H1 (cell line): ENCODE data around the gene MGAT2. TPM values are rescaled to one million over a fixed set of nuclear protein-coding genes. Genes with fewer than 3 reads are reported as not detected.

ENCODE experiments used
- CTCF ChIA-PET: fragments of 300-600 bp; sonication (Branson Sonifier 250); formaldehyde crosslinking; loops from one replicate; lab custom pipeline; 2021; ENCODE audit not compliant: partially characterized antibody; lab: Charles Lee
- POLR2A ChIA-PET: fragments of 300-600 bp; sonication (Branson Sonifier 250); formaldehyde crosslinking; loops from one replicate; lab custom pipeline; 2021; ENCODE audit warnings: inconsistent platforms; ENCODE audit not compliant: partially characterized antibody; lab: Charles Lee
- DNase-seq, 2 experiments: peaks; one replicate each; pipeline versions ENCODE4 v3.0.0 to v3.0.0-alpha.2; 2010 to 2022; ENCODE audit warnings: low spot score in 2 of 2, low read depth in 1 of 2, mixed read lengths in 1 of 2
- FAIRE-seq: peaks from 2 replicates; lab custom pipeline; 2011; peaks lifted over from hg19 to GRCh38; lab: Jason Lieb, UNC
- H2AFZ ChIP-seq: 2 replicates; pipeline ENCODE4 v1.8.1; 2012; ENCODE audit warnings: low read length, inconsistent platforms
- H2AK5ac ChIP-seq: 2 replicates; pipeline ENCODE4 v1.6.1; 2013; ENCODE audit warnings: low read depth, low read length
- H2BK120ac ChIP-seq: replicated peaks from 2 replicates; pipeline ENCODE3; 2013; ENCODE audit warnings: low read depth, low read length, inconsistent platforms
- H2BK12ac ChIP-seq: 2 replicates; pipeline ENCODE4 v1.6.1; 2013; ENCODE audit warnings: low read depth, low read length
- H2BK15ac ChIP-seq: 2 replicates; pipeline ENCODE4 v1.6.1; 2013; ENCODE audit warnings: low read length
- H2BK20ac ChIP-seq: 2 replicates; pipeline ENCODE4 v1.6.1; 2013; ENCODE audit warnings: low read length
- H2BK5ac ChIP-seq: 2 replicates; pipeline ENCODE4 v1.6.1; 2013; ENCODE audit warnings: low read depth, low read length
- H3K14ac ChIP-seq: 2 replicates; pipeline ENCODE4 v1.6.1; 2013; ENCODE audit warnings: inconsistent platforms; ENCODE audit not compliant: insufficient read length
- H3K18ac ChIP-seq: 2 replicates; pipeline ENCODE4 v1.6.1; 2013; ENCODE audit warnings: low read length; ENCODE audit errors: extremely low read depth
- H3K23ac ChIP-seq: 2 replicates; pipeline ENCODE4 v1.6.1; 2013; ENCODE audit warnings: inconsistent platforms; ENCODE audit not compliant: insufficient read length
- H3K23me2 ChIP-seq: 2 replicates; pipeline ENCODE4 v1.6.1; 2013; ENCODE audit warnings: low read depth, low read length
- H3K27ac ChIP-seq: 2 replicates; pipeline ENCODE4 v1.6.1; 2011; ENCODE audit warnings: low read depth, low read length, inconsistent platforms
- H3K27me3 ChIP-seq, 4 experiments: replicated peaks in 1 of 4; 1 replicate in 1 of 4; 2 replicates in 3 of 4; pipeline versions ENCODE4 v1.6.1 to v1.8.1; 2011 to 2013; ENCODE audit warnings: low read length in 3 of 4, mild to moderate bottlenecking in 3 of 4, inconsistent platforms in 2 of 4, mixed read lengths in 2 of 4, moderate library complexity in 1 of 4; ENCODE audit not compliant: control insufficient read depth in 3 of 4, insufficient read depth in 3 of 4; ENCODE audit errors: extremely low read depth in 1 of 4
- H3K36me3 ChIP-seq, 4 experiments: 2 replicates each; pipeline versions ENCODE4 v1.6.1 to v1.8.1; 2011 to 2013; ENCODE audit warnings: mild to moderate bottlenecking in 4 of 4, low read length in 3 of 4, moderate library complexity in 2 of 4, control low read depth in 1 of 4, inconsistent platforms in 1 of 4; ENCODE audit not compliant: insufficient read depth in 4 of 4, control insufficient read depth in 2 of 4
- H3K4ac ChIP-seq: replicated peaks from 2 replicates; pipeline ENCODE3; 2013; ENCODE audit warnings: low read length, low read depth, mixed read lengths, inconsistent platforms; ENCODE audit not compliant: insufficient read length
- H3K4me1 ChIP-seq, 4 experiments: replicated peaks in 1 of 4; 1 replicate in 1 of 4; 2 replicates in 3 of 4; pipeline versions ENCODE4 v1.6.1 to v1.8.1; 2011 to 2013; ENCODE audit warnings: low read length in 3 of 4, inconsistent platforms in 2 of 4, mixed read lengths in 1 of 4; ENCODE audit not compliant: insufficient read depth in 4 of 4, control insufficient read depth in 3 of 4
- H3K4me2 ChIP-seq, 2 experiments: 2 replicates each; pipeline versions ENCODE4 v1.6.1 to v1.8.1; 2011 to 2013; ENCODE audit warnings: low read depth in 2 of 2, low read length in 2 of 2, control low read depth in 1 of 2, inconsistent platforms in 1 of 2, mild to moderate bottlenecking in 1 of 2; ENCODE audit not compliant: insufficient read depth in 1 of 2
- H3K4me3 ChIP-seq, 4 experiments: fragments of 200-600, 300-600 bp in 1 of 4; sonication (generic), shearing (Covaris generic), sonication (Bioruptor Twin) in 1 of 4; 2 replicates each; pipeline versions ENCODE4 v1.5.1 to v1.8.1; 2011 to 2016; ENCODE audit warnings: low read length in 4 of 4, low read depth in 3 of 4, control low read depth in 2 of 4, inconsistent platforms in 2 of 4, mild to moderate bottlenecking in 2 of 4, mixed read lengths in 1 of 4, moderate library complexity in 1 of 4; ENCODE audit not compliant: insufficient read depth in 2 of 4; ENCODE audit errors: extremely low read depth in 1 of 4
- H3K56ac ChIP-seq: replicated peaks from 2 replicates; pipeline ENCODE3; 2013; ENCODE audit warnings: low read depth, mild to moderate bottlenecking, mixed read lengths, low read length, inconsistent platforms; ENCODE audit not compliant: insufficient read length
- H3K79me1 ChIP-seq: 2 replicates; pipeline ENCODE4 v1.6.1; 2013; ENCODE audit warnings: low read depth, low read length, control low read depth
- H3K79me2 ChIP-seq, 2 experiments: 2 replicates each; pipeline versions ENCODE4 v1.6.1 to v1.8.1; 2012 to 2013; ENCODE audit warnings: low read length in 2 of 2, mild to moderate bottlenecking in 2 of 2, inconsistent platforms in 1 of 2; ENCODE audit not compliant: insufficient read depth in 2 of 2, control insufficient read depth in 1 of 2
- H3K9ac ChIP-seq, 4 experiments: replicated peaks in 1 of 4; 1 replicate in 1 of 4; 2 replicates in 3 of 4; pipeline versions ENCODE4 v1.6.1 to v1.8.1; 2011 to 2013; ENCODE audit warnings: low read depth in 3 of 4, low read length in 3 of 4, control low read depth in 2 of 4, mild to moderate bottlenecking in 2 of 4, moderate library complexity in 2 of 4, inconsistent platforms in 1 of 4; ENCODE audit errors: extremely low read depth in 1 of 4
- H3K9me3 ChIP-seq, 2 experiments: 2 replicates each; pipeline versions ENCODE4 v1.6.1 to v1.8.1; 2012 to 2013; ENCODE audit warnings: mild to moderate bottlenecking in 2 of 2, moderate library complexity in 2 of 2, control low read depth in 1 of 2, inconsistent platforms in 1 of 2, low read depth in 1 of 2, low read length in 1 of 2, mixed read lengths in 1 of 2; ENCODE audit not compliant: insufficient read depth in 2 of 2
- H4K20me1 ChIP-seq, 2 experiments: replicated peaks in 1 of 2; 2 replicates each; pipeline versions ENCODE3 to v1.8.1; 2011 to 2013; ENCODE audit warnings: inconsistent platforms in 2 of 2, low read length in 2 of 2, mild to moderate bottlenecking in 1 of 2; ENCODE audit not compliant: insufficient read depth in 2 of 2, control insufficient read depth in 1 of 2
- H4K5ac ChIP-seq: 2 replicates; pipeline ENCODE4 v1.6.1; 2013; ENCODE audit warnings: low read length, low read depth, mixed read lengths, inconsistent platforms; ENCODE audit not compliant: insufficient read length
- H4K8ac ChIP-seq: 2 replicates; pipeline ENCODE4 v1.8.0; 2013; ENCODE audit warnings: mild to moderate bottlenecking, moderate library complexity, low read length, inconsistent platforms; ENCODE audit not compliant: insufficient read depth; ENCODE audit errors: extremely low read depth
- H4K91ac ChIP-seq: replicated peaks from 2 replicates; pipeline ENCODE3; 2013; ENCODE audit warnings: low read length, mixed read lengths, inconsistent platforms; ENCODE audit not compliant: insufficient read length
- CHD1 ChIP-seq: IDR thresholded peaks from 2 replicates; pipeline ENCODE4 v1.6.1; 2012; ENCODE audit warnings: low read depth, low read length, improper control_type of control experiment
- MAFK ChIP-seq: IDR thresholded peaks from 2 replicates; pipeline ENCODE4 v1.6.1; 2012; ENCODE audit warnings: low read depth, mild to moderate bottlenecking, improper control_type of control experiment, low read length
- NANOG ChIP-seq: IDR thresholded peaks from 2 replicates; pipeline ENCODE4 v1.6.1; 2011; ENCODE audit warnings: low read length, low read depth, mild to moderate bottlenecking, inconsistent platforms; ENCODE audit not compliant: insufficient read depth, poor library complexity, severe bottlenecking
- PHF8 ChIP-seq: fragments of 200-600 bp; sonication (generic); conservative IDR thresholded peaks from 2 replicates; pipeline ENCODE4 v1.7.1; 2012; ENCODE audit warnings: low read depth, mild to moderate bottlenecking, inconsistent platforms, low read length, moderate library complexity
- RFX5 ChIP-seq: IDR thresholded peaks from 2 replicates; pipeline ENCODE4 v1.6.1; 2011; ENCODE audit warnings: low read depth, low read length, improper control_type of control experiment, borderline replicate concordance
- RNF2 ChIP-seq: fragments of 200-900, 300-1000 bp; sonication (generic); IDR thresholded peaks from 2 replicates; pipeline ENCODE4 v1.7.1; 2016; ENCODE audit warnings: borderline replicate concordance, low read depth, mild to moderate bottlenecking, antibody characterized with exemption, low read length; ENCODE audit not compliant: poor library complexity, severe bottlenecking; ENCODE audit errors: missing control alignments
- SIN3A ChIP-seq, 2 experiments: IDR thresholded peaks in 1 of 2; conservative IDR thresholded peaks in 1 of 2; 2 replicates each; pipeline ENCODE4 v1.6.1; 2011 to 2012; ENCODE audit warnings: low read length in 2 of 2, improper control_type of control experiment in 1 of 2, low read depth in 1 of 2, mild to moderate bottlenecking in 1 of 2
- SIRT6 ChIP-seq: IDR thresholded peaks from one replicate; pipeline ENCODE4 v1.7.1; 2012; ENCODE audit warnings: low read length, inconsistent platforms
- SP2 ChIP-seq: IDR thresholded peaks from 2 replicates; pipeline ENCODE4 v1.6.1; 2012; ENCODE audit warnings: mild to moderate bottlenecking, low read length, inconsistent platforms
- SRF ChIP-seq: IDR thresholded peaks from 2 replicates; pipeline ENCODE4 v1.6.1; 2011; ENCODE audit warnings: mild to moderate bottlenecking, low read depth, low read length, moderate library complexity
- TAF7 ChIP-seq: optimal IDR thresholded peaks from 2 replicates; pipeline ENCODE3; 2011; ENCODE audit warnings: low read depth, mild to moderate bottlenecking, inconsistent platforms, low read length, moderate library complexity, borderline replicate concordance
- WGBS, 2 experiments: shearing (Covaris generic) in 1 of 2; methylation state at CpG; one replicate each; pipeline versions ENCODE4 v1.1.6 to v1.1.7; 2013 to 2015; ENCODE audit warnings: low lambda C conversion rate in 2 of 2, mixed read lengths in 2 of 2, inconsistent platforms in 1 of 2, low coverage in 1 of 2, missing lambda C conversion rate in 1 of 2; ENCODE audit not compliant: insufficient replicate concordance in 2 of 2, insufficient coverage in 1 of 2, insufficient read length in 1 of 2; ENCODE audit errors: extremely low coverage in 1 of 2, missing lambda C conversion rate in 1 of 2; 5-methylcytosine and 5-hydroxymethylcytosine counted together
- polyA plus RNA-seq, 7 experiments: library from polyadenylated mRNA; depleted of rRNA in 3 of 7; stranded (reverse) in 5 of 7; unstranded in 2 of 7; fragments of >200 nt in 5 of 7; fragments of 200-250 nt in 2 of 7; gene quantifications; 1 replicate in 5 of 7; 2 replicates in 1 of 7; 4 replicates in 1 of 7; pipeline versions ENCODE4 v1.2.1 to v1.2.3, GENCODE V29; 2011 to 2013; ENCODE audit warnings: missing spikeins in 2 of 7, mixed read lengths in 2 of 7
- total RNA-seq: library from RNA; stranded (reverse); fragmentation: NEBNext Ultra II Directional; extraction: Animal tissue kit (Norgen Biotek cat#: 25700); gene quantifications from 2 replicates; pipeline ENCODE4 v1.2.1, GENCODE V29; 2021
- TF ChIP-seq, protein P1 (sequence below): IDR thresholded peaks from 2 replicates; pipeline ENCODE4 v1.6.1; 2011; ENCODE audit warnings: low read depth, mild to moderate bottlenecking, low read length; ENCODE audit not compliant: insufficient read depth

Gene MGAT2
- total and polyA plus RNA-seq, 2 of the 8 experiments (the other 6 are each of a cell fraction or from before 2014, with no cell fraction given), result 10.6 to 23.7 TPM

DNA sequence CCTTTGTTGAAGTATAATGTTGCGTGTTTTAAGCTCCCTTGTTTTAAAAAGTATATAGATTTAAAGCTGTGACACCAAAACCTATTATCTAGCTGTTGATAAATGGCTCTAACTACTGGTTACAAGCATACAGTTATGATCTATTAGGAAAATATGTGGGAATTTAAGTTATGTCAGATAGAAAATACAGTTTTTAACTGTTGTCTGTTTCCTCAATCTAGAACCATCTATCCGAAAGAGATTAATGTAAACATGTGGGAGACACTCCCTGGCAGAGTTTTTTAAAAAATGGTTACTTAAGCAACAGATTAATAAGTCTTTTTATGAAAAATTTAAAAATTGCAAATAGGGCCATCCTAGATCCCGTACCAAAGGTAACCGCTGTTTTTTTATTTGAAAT is 8.3 kb upstream of the MGAT2 start:
- H2AFZ ChIP-seq, result no peak overlapping the region
- no peak overlapping the region for H2BK120ac ChIP-seq
- no peak overlapping the region for H2BK20ac ChIP-seq
- peaks cover 0 to 22% (median 5%) of the 10 kb centered on the region in 4 experiments; a peak in 4 of 8 replicates for H3K36me3 ChIP-seq
- no peak overlapping the region for H3K4me3 ChIP-seq
- no peak overlapping the region for H3K4ac ChIP-seq
- no peak overlapping the region for H2BK12ac ChIP-seq
- H3K9ac ChIP-seq, result no peak overlapping the region
- CTCF ChIA-PET, result interaction anchor here (1.1 kb wide), 2 partner anchors 9 to 248 kb away, joined by 3 read pairs; no protein-coding TSS in a partner anchor
- no peaks in the 10 kb centered on the region for H4K20me1 ChIP-seq
- H3K9me3 ChIP-seq, result no peaks in the 10 kb centered on the region
- POLR2A ChIA-PET, result interaction anchor here (0.6 to 3.2 kb wide), 3 partner anchors 8 to 13 kb away, joined by 3 to 19 read pairs (median 5); partner anchors contain the start of genes LRR1, MGAT2 and RPL36AL
- no peak overlapping the region for H2BK15ac ChIP-seq
- H4K8ac ChIP-seq, result no peak overlapping the region
- H3K27ac ChIP-seq, result no peak overlapping the region
- H3K18ac ChIP-seq, result no peak overlapping the region
- no peaks in the 10 kb centered on the region for H3K79me1 ChIP-seq
- H3K27me3 ChIP-seq, result no peaks in the 10 kb centered on the region
- H3K4me2 ChIP-seq, result no peak overlapping the region
- H3K23me2 ChIP-seq, result no peaks in the 10 kb centered on the region
- 92% methylated on average over 4 of the region's 4 CpGs; no CpG with 5 or more reads in 1 of the 2 experiments for WGBS, 2 experiments
- H3K79me2 ChIP-seq, result no peaks in the 10 kb centered on the region
- DNase-seq (no peak), FAIRE-seq (no peak)
- no peak overlapping the region for H3K56ac ChIP-seq
- H4K91ac ChIP-seq, result no peak overlapping the region
- H3K14ac ChIP-seq, result no peak overlapping the region
- no peak overlapping the region for H3K23ac ChIP-seq
- H2AK5ac ChIP-seq, result no peak overlapping the region
- H4K5ac ChIP-seq, result no peak overlapping the region
- no peaks in the 10 kb centered on the region for H3K4me1 ChIP-seq
- no peak overlapping the region for H2BK5ac ChIP-seq
- TF ChIP-seq SIRT6 (no peak), MAFK (no peak), SIN3A (conservative IDR thresholded peaks at IDR 0.05 in 1 of 2, IDR thresholded peaks at IDR 0.05 in 1 of 2; ENCODE audit: low read depth in 1 of 2, low read length in 2 of 2) (no peak), NANOG (no peak), RFX5 (no peak), TAF7 (no peak), PHF8 (no peak), RNF2 (no peak), SRF (no peak), SP2 (no peak), CHD1 (no peak)
- TF ChIP-seq, protein P1, sequence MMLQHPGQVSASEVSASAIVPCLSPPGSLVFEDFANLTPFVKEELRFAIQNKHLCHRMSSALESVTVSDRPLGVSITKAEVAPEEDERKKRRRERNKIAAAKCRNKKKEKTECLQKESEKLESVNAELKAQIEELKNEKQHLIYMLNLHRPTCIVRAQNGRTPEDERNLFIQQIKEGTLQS, result no peak
